ENCODE data around the gene GRIK3. TPM values are rescaled to one million over a fixed set of nuclear protein-coding genes. Genes with fewer than 3 reads are reported as not detected.

The GRIK3 gene
- total RNA-seq, 5 donors from 2014 or later (not counting 1 experiment from before 2014, with no cell fraction given), result 0.03 TPM; not detected in 4

DNA sequence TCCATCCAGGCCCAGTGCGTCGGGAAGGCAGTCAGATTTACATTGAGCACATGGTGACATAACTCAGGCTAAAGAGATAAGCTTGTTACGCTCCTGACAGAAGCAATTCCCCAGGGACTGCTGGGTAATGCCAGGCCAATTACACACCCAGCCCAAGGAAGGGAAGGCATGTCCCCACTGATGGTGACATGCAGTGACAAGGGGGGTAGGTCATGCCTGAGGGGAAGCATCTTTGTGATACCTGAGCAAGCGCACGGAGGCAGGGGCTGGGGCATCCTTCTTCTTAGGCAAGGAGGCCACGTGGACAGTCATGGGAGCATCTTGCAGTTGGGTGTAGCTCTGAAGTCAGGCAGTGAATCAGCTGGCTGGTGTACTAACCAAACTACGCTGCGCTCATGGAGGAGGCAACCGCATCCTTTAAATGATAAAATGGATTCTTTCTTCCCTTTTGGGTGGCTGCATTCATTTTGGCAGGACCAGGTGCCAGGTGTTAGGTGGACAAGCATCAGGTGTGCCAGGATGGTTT is 39.6 kb upstream of the GRIK3 start:
- no peak overlapping the region for H3K4me3 ChIP-seq (ENCODE audit: control insufficient read depth in 1 of 2, extremely low read depth in 1 of 2, low read length in 1 of 2)
- no peaks in the 10 kb centered on the region for H3K9me3 ChIP-seq
- Mint-ChIP-seq H3K27ac (no peak overlapping the region), H3K4me3 (no peak overlapping the region), H3K36me3 (no peaks in the 10 kb centered on the region), H3K27me3 (peaks cover 9 to 29% of the 10 kb centered on the region in 2 donors), H3K9me3 (no peaks in the 10 kb centered on the region), H3K4me1 (no peaks in the 10 kb centered on the region)
- DNase-seq (no peak), ATAC-seq (replicated peaks in 1 of 4) (no peak)
- CTCF ChIA-PET, result no interaction called here
- 86% methylated on average over 8 of the region's 9 CpGs for WGBS (ENCODE audit: insufficient coverage)
- H3K27me3 ChIP-seq (replicated peaks in 1 of 2; ENCODE audit: control insufficient read depth in 2 of 2, extremely low read depth in 1 of 2, insufficient read depth in 2 of 2, low read length in 1 of 2), result peaks cover 0 to 22% of the 10 kb centered on the region in 2 experiments
- POLR2A ChIA-PET, result no interaction called here
- H3K4me1 ChIP-seq (ENCODE audit: control insufficient read depth in 1 of 2, extremely low read depth in 1 of 2, insufficient read depth in 2 of 2, low read length in 2 of 2), result no peaks in the 10 kb centered on the region
- H3K36me3 ChIP-seq (ENCODE audit: control insufficient read depth in 2 of 2, extremely low read depth in 1 of 2, insufficient read depth in 1 of 2, low read length in 1 of 2), result no peaks in the 10 kb centered on the region
- no peak overlapping the region for H3K27ac ChIP-seq (ENCODE audit: low read length)

DNA sequence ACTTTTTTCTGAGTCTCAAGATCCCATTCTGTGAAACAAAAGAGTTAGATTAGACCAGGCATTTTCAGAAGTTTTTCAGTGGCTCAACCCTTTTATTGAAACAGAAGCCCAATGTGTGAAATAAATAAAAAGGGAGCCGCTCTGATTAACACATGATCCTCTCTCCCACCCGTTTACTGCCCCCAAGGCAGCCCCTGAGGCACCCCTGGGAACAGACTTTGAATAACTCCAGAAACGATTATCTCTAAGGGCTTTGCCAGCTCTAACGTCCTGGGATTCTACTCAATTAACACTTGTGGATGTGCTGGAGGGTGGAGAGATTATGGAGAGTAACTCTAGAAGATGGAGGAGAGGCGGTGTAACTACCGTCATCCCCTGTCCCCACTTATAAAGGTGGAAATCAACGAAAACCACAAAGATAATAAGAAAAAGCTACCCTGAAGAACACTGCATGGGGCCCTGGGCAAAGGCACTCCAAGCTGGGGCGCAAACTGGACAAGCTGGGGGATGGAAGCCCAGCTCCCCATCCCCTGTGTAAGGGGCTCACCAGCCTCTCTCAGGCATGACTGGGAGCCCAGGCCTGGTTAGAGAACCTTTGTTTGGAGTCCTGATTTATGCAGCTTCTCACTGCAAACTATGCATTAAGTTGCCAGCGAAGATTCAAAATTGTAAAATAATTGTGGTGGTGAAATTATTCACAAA is 39.0 kb upstream of the GRIK3 start:
- Histone ChIP-seq H3K4me1 (ENCODE audit: control insufficient read depth in 1 of 2, extremely low read depth in 1 of 2, insufficient read depth in 2 of 2, low read length in 2 of 2) (no peaks in the 10 kb centered on the region), H3K9me3 (no peaks in the 10 kb centered on the region), H3K27me3 (replicated peaks in 1 of 2; ENCODE audit: control insufficient read depth in 2 of 2, extremely low read depth in 1 of 2, insufficient read depth in 2 of 2, low read length in 1 of 2) (peaks cover 0 to 20% of the 10 kb centered on the region in 2 experiments), H3K36me3 (ENCODE audit: control insufficient read depth in 2 of 2, extremely low read depth in 1 of 2, insufficient read depth in 1 of 2, low read length in 1 of 2) (no peaks in the 10 kb centered on the region), H3K27ac (ENCODE audit: low read length) (no peak overlapping the region), H3K4me3 (ENCODE audit: control insufficient read depth in 1 of 2, extremely low read depth in 1 of 2, low read length in 1 of 2) (no peak overlapping the region)
- 70% methylated on average over 2 of the region's 9 CpGs for WGBS (ENCODE audit: insufficient coverage)
- DNase-seq (no peak), ATAC-seq (replicated peaks in 1 of 4) (no peak)
- POLR2A ChIA-PET, result no interaction called here
- Mint-ChIP-seq H3K9me3 (no peaks in the 10 kb centered on the region), H3K27ac (no peak overlapping the region), H3K4me3 (no peak overlapping the region), H3K4me1 (no peaks in the 10 kb centered on the region), H3K27me3 (peaks cover 15 to 33% of the 10 kb centered on the region in 2 donors), H3K36me3 (no peaks in the 10 kb centered on the region)
- CTCF ChIA-PET, result no interaction called here

DNA sequence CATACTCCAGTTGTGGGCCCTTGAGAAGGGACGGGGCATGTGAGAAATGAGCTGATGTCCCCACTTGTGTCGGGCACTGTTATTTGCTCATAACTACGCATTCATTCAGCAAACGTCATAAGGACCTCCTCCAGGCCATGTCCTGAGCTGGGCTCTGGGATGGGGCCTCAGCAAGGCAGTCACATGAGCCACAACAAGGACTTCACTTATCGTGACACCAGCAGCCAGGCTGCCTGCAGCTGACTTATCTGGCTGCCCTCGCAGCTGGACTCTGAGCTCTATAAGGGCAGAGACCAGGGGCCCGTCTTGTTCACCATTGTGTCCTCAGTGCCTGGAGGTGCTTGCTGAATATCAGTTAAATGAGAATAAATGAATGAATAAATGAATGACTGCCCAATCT is 37.5 kb upstream of the GRIK3 start:
- no peak overlapping the region for H3K4me3 ChIP-seq (ENCODE audit: control insufficient read depth in 1 of 2, extremely low read depth in 1 of 2, low read length in 1 of 2)
- no peak for DNase-seq
- POLR2A ChIA-PET, result no interaction called here
- Mint-ChIP-seq H3K27me3 (peaks cover 21 to 36% of the 10 kb centered on the region in 2 donors), H3K9me3 (no peaks in the 10 kb centered on the region), H3K4me3 (no peak overlapping the region), H3K36me3 (no peaks in the 10 kb centered on the region), H3K27ac (no peak overlapping the region), H3K4me1 (no peaks in the 10 kb centered on the region)
- no peaks in the 10 kb centered on the region for H3K4me1 ChIP-seq (ENCODE audit: control insufficient read depth in 1 of 2, extremely low read depth in 1 of 2, insufficient read depth in 2 of 2, low read length in 2 of 2)
- H3K36me3 ChIP-seq (ENCODE audit: control insufficient read depth in 2 of 2, extremely low read depth in 1 of 2, insufficient read depth in 1 of 2, low read length in 1 of 2), result no peaks in the 10 kb centered on the region
- no peaks in the 10 kb centered on the region for H3K9me3 ChIP-seq
- H3K27me3 ChIP-seq (replicated peaks in 1 of 2; ENCODE audit: control insufficient read depth in 2 of 2, extremely low read depth in 1 of 2, insufficient read depth in 2 of 2, low read length in 1 of 2), result peaks cover 0 to 29% of the 10 kb centered on the region in 2 experiments
- 69% methylated on average over 5 of the region's 7 CpGs for WGBS (ENCODE audit: insufficient coverage)
- CTCF ChIA-PET, result no interaction called here
- no peak for ATAC-seq (replicated peaks in 1 of 4)
- no peak overlapping the region for H3K27ac ChIP-seq (ENCODE audit: low read length)

- Mint-ChIP-seq H3K27ac (no peak overlapping the region), H3K4me1 (no peaks in the 10 kb centered on the region), H3K27me3 (peaks cover 24 to 37% of the 10 kb centered on the region in 2 donors), H3K4me3 (no peak overlapping the region), H3K9me3 (no peaks in the 10 kb centered on the region), H3K36me3 (no peaks in the 10 kb centered on the region)
- no peak for DNase-seq
- peaks cover 0 to 24% of the 10 kb centered on the region in 2 experiments for H3K27me3 ChIP-seq (replicated peaks in 1 of 2; ENCODE audit: control insufficient read depth in 2 of 2, extremely low read depth in 1 of 2, insufficient read depth in 2 of 2, low read length in 1 of 2)
- ChIA-PET CTCF (no interaction called here), POLR2A (no interaction called here)
- no peak overlapping the region for H3K27ac ChIP-seq (ENCODE audit: low read length)
- H3K36me3 ChIP-seq (ENCODE audit: control insufficient read depth in 2 of 2, extremely low read depth in 1 of 2, insufficient read depth in 1 of 2, low read length in 1 of 2), result no peaks in the 10 kb centered on the region
- no peaks in the 10 kb centered on the region for H3K4me1 ChIP-seq (ENCODE audit: control insufficient read depth in 1 of 2, extremely low read depth in 1 of 2, insufficient read depth in 2 of 2, low read length in 2 of 2)
- no peaks in the 10 kb centered on the region for H3K9me3 ChIP-seq
- no peak for ATAC-seq (replicated peaks in 1 of 4)
- no peak overlapping the region for H3K4me3 ChIP-seq (ENCODE audit: control insufficient read depth in 1 of 2, extremely low read depth in 1 of 2, low read length in 1 of 2)
- 44% methylated on average over 4 of the region's 5 CpGs for WGBS (ENCODE audit: insufficient coverage)
Observed at GRCh38 chr1:37070126-37070525, 35.8 kb upstream of the GRIK3 start.

DNA sequence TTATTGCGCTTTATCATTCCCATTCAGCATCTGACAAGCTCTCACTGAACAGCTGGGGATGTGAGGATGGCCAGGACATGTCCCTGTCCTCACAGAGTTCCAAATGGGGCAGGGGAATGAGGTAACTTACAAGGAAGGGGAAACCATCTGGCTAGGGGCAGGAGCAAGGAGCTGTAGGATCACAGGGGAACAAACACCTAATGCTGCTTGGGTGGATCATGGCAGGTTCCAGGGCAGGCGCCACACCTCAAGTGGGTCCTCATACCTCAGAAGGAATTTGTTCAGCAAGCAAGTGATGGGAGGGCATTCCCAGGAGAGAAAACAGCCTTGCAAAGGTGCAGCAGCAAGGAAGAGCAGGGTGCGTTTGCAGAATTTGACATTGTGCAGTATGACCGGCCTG is 35.1 kb upstream of the GRIK3 start:
- no peak for DNase-seq
- no peak for ATAC-seq (replicated peaks in 1 of 4)
- no peaks in the 10 kb centered on the region for H3K4me1 Mint-ChIP-seq
- H3K27me3 Mint-ChIP-seq, result peaks cover 24 to 37% of the 10 kb centered on the region in 2 donors
- CTCF ChIA-PET, result no interaction called here
- H3K27ac Mint-ChIP-seq, result no peak overlapping the region
- H3K36me3 Mint-ChIP-seq, result no peaks in the 10 kb centered on the region
- POLR2A ChIA-PET, result no interaction called here
- no peak overlapping the region for H3K4me3 ChIP-seq (ENCODE audit: control insufficient read depth in 1 of 2, extremely low read depth in 1 of 2, low read length in 1 of 2)
- no peak overlapping the region for H3K4me3 Mint-ChIP-seq
- no peak overlapping the region for H3K27ac ChIP-seq (ENCODE audit: low read length)
- no peaks in the 10 kb centered on the region for H3K4me1 ChIP-seq (ENCODE audit: control insufficient read depth in 1 of 2, extremely low read depth in 1 of 2, insufficient read depth in 2 of 2, low read length in 2 of 2)
- H3K27me3 ChIP-seq (replicated peaks in 1 of 2; ENCODE audit: control insufficient read depth in 2 of 2, extremely low read depth in 1 of 2, insufficient read depth in 2 of 2, low read length in 1 of 2), result peaks cover 0 to 27% of the 10 kb centered on the region in 2 experiments
- WGBS (ENCODE audit: insufficient coverage), result 93% methylated on average over 3 of the region's 4 CpGs
- H3K36me3 ChIP-seq (ENCODE audit: control insufficient read depth in 2 of 2, extremely low read depth in 1 of 2, insufficient read depth in 1 of 2, low read length in 1 of 2), result no peaks in the 10 kb centered on the region
- H3K9me3 Mint-ChIP-seq, result no peaks in the 10 kb centered on the region
- no peaks in the 10 kb centered on the region for H3K9me3 ChIP-seq

DNA sequence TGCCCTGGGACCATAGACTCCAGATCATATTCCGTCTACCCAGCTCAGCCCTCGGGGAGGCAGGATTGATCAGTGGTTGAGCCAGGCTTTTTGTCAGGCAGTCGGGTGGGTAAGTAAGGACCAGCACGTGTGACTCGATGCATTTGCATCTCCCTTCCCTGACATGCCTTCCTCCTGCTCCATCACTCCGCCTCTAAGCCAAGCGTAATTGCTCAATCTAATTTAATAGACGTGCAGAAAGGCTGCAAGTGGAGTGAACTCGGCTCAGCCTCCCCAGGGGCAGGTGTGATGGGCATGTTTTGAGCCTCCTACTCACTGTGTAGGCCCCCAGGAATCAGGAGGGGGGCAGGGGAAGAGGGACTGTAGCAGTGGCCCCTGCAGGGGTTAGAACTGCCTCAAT is 34.6 kb upstream of the GRIK3 start:
- Mint-ChIP-seq H3K4me3 (no peak overlapping the region), H3K9me3 (no peaks in the 10 kb centered on the region), H3K27me3 (peaks cover 27 to 37% of the 10 kb centered on the region in 2 donors), H3K36me3 (no peaks in the 10 kb centered on the region), H3K27ac (no peak overlapping the region), H3K4me1 (no peaks in the 10 kb centered on the region)
- no peak for DNase-seq
- ChIA-PET CTCF (no interaction called here), POLR2A (no interaction called here)
- H3K4me3 ChIP-seq (ENCODE audit: control insufficient read depth in 1 of 2, extremely low read depth in 1 of 2, low read length in 1 of 2), result no peak overlapping the region
- no peaks in the 10 kb centered on the region for H3K36me3 ChIP-seq (ENCODE audit: control insufficient read depth in 2 of 2, extremely low read depth in 1 of 2, insufficient read depth in 1 of 2, low read length in 1 of 2)
- no peak overlapping the region for H3K27ac ChIP-seq (ENCODE audit: low read length)
- H3K9me3 ChIP-seq, result no peaks in the 10 kb centered on the region
- H3K4me1 ChIP-seq (ENCODE audit: control insufficient read depth in 1 of 2, extremely low read depth in 1 of 2, insufficient read depth in 2 of 2, low read length in 2 of 2), result no peaks in the 10 kb centered on the region
- WGBS (ENCODE audit: insufficient coverage), result 39% methylated on average over 5 of the region's 9 CpGs
- no peak for ATAC-seq (replicated peaks in 1 of 4)
- peaks cover 0 to 29% of the 10 kb centered on the region in 2 experiments for H3K27me3 ChIP-seq (replicated peaks in 1 of 2; ENCODE audit: control insufficient read depth in 2 of 2, extremely low read depth in 1 of 2, insufficient read depth in 2 of 2, low read length in 1 of 2)

Measured in T-cell (primary cell).